ENCODE data around the gene TLX2.

DNA sequence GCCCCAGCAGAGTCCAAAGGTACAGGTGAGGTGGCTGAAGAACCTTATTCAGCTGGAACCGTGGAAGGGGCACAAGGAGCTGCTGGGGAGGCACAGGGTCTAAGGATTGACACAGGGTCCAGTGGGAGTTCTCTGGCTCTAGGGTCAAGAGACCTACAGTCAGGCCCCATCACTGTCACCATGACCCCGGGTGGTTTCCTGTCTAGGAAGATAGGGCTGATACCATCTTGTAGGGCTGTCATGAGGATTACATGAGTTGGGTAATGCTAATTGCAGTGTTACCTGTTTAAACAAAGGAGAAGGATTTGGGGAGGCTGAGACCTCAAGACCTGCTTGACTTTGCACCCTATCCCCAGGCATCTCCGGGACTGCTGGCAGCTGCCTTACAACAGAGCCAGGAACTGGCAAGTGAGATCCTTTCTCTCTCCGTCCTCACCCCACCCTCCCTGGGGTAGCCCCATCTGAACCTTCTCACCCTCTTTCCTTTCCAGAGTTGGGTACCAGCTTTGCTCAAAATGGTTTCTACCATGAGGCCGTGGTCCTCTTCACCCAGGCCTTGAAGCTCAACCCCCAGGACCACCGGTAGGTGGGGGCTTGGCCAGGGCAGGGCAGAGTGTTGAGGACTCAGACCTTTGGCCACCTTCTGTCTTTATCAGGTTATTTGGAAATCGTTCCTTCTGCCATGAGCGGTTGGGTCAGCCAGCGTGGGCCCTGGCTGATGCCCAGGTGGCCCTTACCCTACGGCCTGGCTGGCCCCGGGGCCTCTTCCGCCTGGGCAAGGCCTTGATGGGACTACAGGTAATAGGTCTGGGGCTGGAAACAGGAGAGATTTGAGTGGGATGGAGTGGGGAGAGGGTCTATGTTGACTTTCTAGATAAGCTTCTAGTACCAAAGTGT, 22.4 kb upstream of the TLX2 start:
- TF ChIP-seq, protein P1, sequence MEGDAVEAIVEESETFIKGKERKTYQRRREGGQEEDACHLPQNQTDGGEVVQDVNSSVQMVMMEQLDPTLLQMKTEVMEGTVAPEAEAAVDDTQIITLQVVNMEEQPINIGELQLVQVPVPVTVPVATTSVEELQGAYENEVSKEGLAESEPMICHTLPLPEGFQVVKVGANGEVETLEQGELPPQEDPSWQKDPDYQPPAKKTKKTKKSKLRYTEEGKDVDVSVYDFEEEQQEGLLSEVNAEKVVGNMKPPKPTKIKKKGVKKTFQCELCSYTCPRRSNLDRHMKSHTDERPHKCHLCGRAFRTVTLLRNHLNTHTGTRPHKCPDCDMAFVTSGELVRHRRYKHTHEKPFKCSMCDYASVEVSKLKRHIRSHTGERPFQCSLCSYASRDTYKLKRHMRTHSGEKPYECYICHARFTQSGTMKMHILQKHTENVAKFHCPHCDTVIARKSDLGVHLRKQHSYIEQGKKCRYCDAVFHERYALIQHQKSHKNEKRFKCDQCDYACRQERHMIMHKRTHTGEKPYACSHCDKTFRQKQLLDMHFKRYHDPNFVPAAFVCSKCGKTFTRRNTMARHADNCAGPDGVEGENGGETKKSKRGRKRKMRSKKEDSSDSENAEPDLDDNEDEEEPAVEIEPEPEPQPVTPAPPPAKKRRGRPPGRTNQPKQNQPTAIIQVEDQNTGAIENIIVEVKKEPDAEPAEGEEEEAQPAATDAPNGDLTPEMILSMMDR (IDR thresholded peaks at IDR 0.05) = no peak
- TF ChIP-seq POLR2A (IDR thresholded peaks at IDR 0.05) = no peak
- TF ChIP-seq POLR2AphosphoS5 (IDR thresholded peaks at IDR 0.05) = no peak
- no peak for TF ChIP-seq EP300 (IDR thresholded peaks at IDR 0.05)

Data from sigmoid colon (tissue), 4 donors.